ENCODE results near the gene ANKRD23.

Gene ANKRD23

DNA sequence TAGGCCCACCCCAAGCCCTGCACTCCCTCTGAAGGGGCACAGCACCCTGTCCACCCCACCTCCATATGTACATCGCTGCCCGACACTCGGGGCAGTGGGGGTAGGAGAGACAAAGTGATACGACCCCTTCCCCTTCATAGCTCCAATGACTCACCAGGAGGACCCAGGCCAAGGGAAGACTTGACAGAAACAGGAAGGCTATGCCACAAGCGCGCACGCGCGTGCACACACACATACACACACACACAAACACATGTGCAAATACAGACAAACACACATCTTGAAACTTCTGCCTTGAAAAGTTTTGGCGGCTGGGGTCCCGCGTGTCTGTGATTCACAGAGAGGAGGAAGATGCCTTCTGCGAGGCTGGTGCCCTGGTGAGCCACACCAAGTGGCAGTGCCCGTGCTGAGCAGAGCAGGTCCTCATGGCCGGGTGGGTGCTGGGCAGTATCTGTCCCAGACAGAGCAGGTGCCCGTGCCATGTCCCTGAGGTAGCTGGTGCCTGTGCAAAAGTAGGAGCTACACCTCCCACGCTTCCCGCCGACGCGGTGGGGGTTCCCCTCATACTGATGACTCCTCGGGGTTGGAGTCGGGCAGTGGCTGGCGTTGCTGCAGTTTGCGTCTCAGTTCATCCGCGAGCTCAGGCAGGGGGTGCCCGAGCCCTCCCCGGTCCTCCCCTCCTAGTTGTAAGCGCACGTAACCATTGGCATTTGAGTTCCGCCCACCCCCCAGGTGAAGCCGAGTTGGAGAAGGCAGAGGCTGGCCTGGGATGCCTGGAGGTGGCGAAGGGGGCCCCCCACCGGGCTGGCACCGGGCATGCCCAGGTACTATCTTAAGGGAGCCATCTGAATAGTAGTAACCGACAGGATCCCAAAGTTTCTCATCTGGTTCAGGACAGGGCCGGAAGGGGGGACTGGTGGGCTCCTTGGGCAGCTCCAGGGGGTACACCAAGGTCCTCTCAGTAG is 16.5 kb upstream of the ANKRD23 start:
- no peaks in the 10 kb centered on the region for H3K36me3 ChIP-seq (ENCODE audit: insufficient read depth, low read length)
- H3K9ac ChIP-seq (ENCODE audit: low read length) = no peak overlapping the region
- H3K27me3 ChIP-seq (ENCODE audit: insufficient read depth, low read length) = 0 out of 2 replicates have a peak, but pooled peaks cover 7% of the 10 kb centered on the region
- peaks cover 19% of the 10 kb centered on the region for H3K4me1 ChIP-seq (ENCODE audit: insufficient read depth, low read length, severe bottlenecking)
- no peaks in the 10 kb centered on the region for H4K20me1 ChIP-seq (ENCODE audit: insufficient read depth, low read length)
- TF ChIP-seq CTCF (IDR thresholded peaks at IDR 0.05; ENCODE audit: low read length) (no peak), EZH2 (IDR thresholded peaks at IDR 0.05; ENCODE audit: borderline replicate concordance, low read length) (no peak)
- H2AFZ ChIP-seq (ENCODE audit: low read length) = no peak overlapping the region
- no peak overlapping the region for H3K4me3 ChIP-seq (ENCODE audit: low read depth, low read length, poor library complexity, severe bottlenecking)
- H3K9me2 ChIP-seq (ENCODE audit: low read depth, low read length) = no peaks in the 10 kb centered on the region
- H3K79me2 ChIP-seq (ENCODE audit: insufficient read depth, low read length) = no peaks in the 10 kb centered on the region
- no peaks in the 10 kb centered on the region for H3F3A ChIP-seq (ENCODE audit: insufficient read depth, low read length)
- H3K27ac ChIP-seq (ENCODE audit: low read depth, low read length, poor library complexity, severe bottlenecking) = no peak overlapping the region
- H3K9me3 ChIP-seq (ENCODE audit: low read length) = no peaks in the 10 kb centered on the region
- H3K4me2 ChIP-seq (ENCODE audit: low read length) = no peak overlapping the region

GRCh38 chr2:96859681-96860064 is 15.9 kb upstream of the ANKRD23 start:
- Histone ChIP-seq H3F3A (ENCODE audit: insufficient read depth, low read length) (no peaks in the 10 kb centered on the region), H3K79me2 (ENCODE audit: insufficient read depth, low read length) (no peaks in the 10 kb centered on the region), H3K27ac (ENCODE audit: low read depth, low read length, poor library complexity, severe bottlenecking) (no peak overlapping the region), H3K4me2 (ENCODE audit: low read length) (no peak overlapping the region), H3K36me3 (ENCODE audit: insufficient read depth, low read length) (no peaks in the 10 kb centered on the region), H3K4me3 (ENCODE audit: low read depth, low read length, poor library complexity, severe bottlenecking) (no peak overlapping the region), H3K9me3 (ENCODE audit: low read length) (no peaks in the 10 kb centered on the region), H2AFZ (ENCODE audit: low read length) (no peak overlapping the region), H4K20me1 (ENCODE audit: insufficient read depth, low read length) (no peaks in the 10 kb centered on the region), H3K9me2 (ENCODE audit: low read depth, low read length) (no peaks in the 10 kb centered on the region), H3K4me1 (ENCODE audit: insufficient read depth, low read length, severe bottlenecking) (peaks cover 19% of the 10 kb centered on the region), H3K27me3 (ENCODE audit: insufficient read depth, low read length) (0 out of 2 replicates have a peak, but pooled peaks cover 7% of the 10 kb centered on the region), H3K9ac (ENCODE audit: low read length) (no peak overlapping the region)
- TF ChIP-seq CTCF (IDR thresholded peaks at IDR 0.05; ENCODE audit: low read length) = no peak
- TF ChIP-seq EZH2 (IDR thresholded peaks at IDR 0.05; ENCODE audit: borderline replicate concordance, low read length) = no peak

GRCh38 chr2:96859099-96859649 is 15.4 kb upstream of the ANKRD23 start:
- Histone ChIP-seq H2AFZ (ENCODE audit: low read length) (no peak overlapping the region), H3K9me3 (ENCODE audit: low read length) (no peaks in the 10 kb centered on the region), H4K20me1 (ENCODE audit: insufficient read depth, low read length) (no peaks in the 10 kb centered on the region), H3K4me3 (ENCODE audit: low read depth, low read length, poor library complexity, severe bottlenecking) (peak overlapping the region; percentile 76), H3K27me3 (ENCODE audit: insufficient read depth, low read length) (0 out of 2 replicates have a peak, but pooled peaks cover 7% of the 10 kb centered on the region), H3K9ac (ENCODE audit: low read length) (no peak overlapping the region), H3K4me2 (ENCODE audit: low read length) (no peak overlapping the region; the same call in 1 of the 2 replicates), H3K27ac (ENCODE audit: low read depth, low read length, poor library complexity, severe bottlenecking) (no peak overlapping the region), H3K79me2 (ENCODE audit: insufficient read depth, low read length) (no peaks in the 10 kb centered on the region), H3K4me1 (ENCODE audit: insufficient read depth, low read length, severe bottlenecking) (peaks cover 19% of the 10 kb centered on the region), H3K9me2 (ENCODE audit: low read depth, low read length) (no peaks in the 10 kb centered on the region), H3F3A (ENCODE audit: insufficient read depth, low read length) (no peaks in the 10 kb centered on the region), H3K36me3 (ENCODE audit: insufficient read depth, low read length) (no peaks in the 10 kb centered on the region)
- TF ChIP-seq CTCF (IDR thresholded peaks at IDR 0.05; ENCODE audit: low read length) (no peak), EZH2 (IDR thresholded peaks at IDR 0.05; ENCODE audit: borderline replicate concordance, low read length) (no peak)

Data from OCI-LY1 (cell line).